B cell (primary cell): Measurements from ENCODE around the gene TGFBRAP1.

Experiments
- CTCF ChIP-seq: fragments of 200-600 bp; IDR thresholded peaks from one replicate; pipeline ENCODE4 v1.8.0; 2022; ENCODE audit warnings: antibody characterized with exemption, mild to moderate bottlenecking
- EZH2 ChIP-seq: IDR thresholded peaks from 2 replicates; pipeline ENCODE4 v1.6.1; 2012; ENCODE audit warnings: borderline replicate concordance, low read depth, mild to moderate bottlenecking, moderate library complexity, low read length; ENCODE audit not compliant: insufficient read depth, poor library complexity, severe bottlenecking

GRCh38 chr2:105330681-105331375 is 1.3 kb upstream of the TGFBRAP1 start:
- TF ChIP-seq CTCF, result no peak
- TF ChIP-seq EZH2, result no peak
